Stimulated activated naive CD8-positive, alpha-beta T cell treated with anti-CD3 and anti-CD28 coated beads, Interleukin-15, amount 100 ng/mL, for 72 hours (primary cell): ENCODE measurements around the gene FLT1.

Source experiments
- ATAC-seq: fragments of 150-1000 bp; cut with Tn5 transposase; 2 replicates; pipeline ENCODE4 v1.10.0; 2021; ENCODE audit warnings: mild to moderate bottlenecking, moderate library complexity
- DNase-seq, 2 donors: peaks; one replicate each; pipeline ENCODE4 v3.0.0; 2021 to 2022
- H3K27ac Mint-ChIP-seq, 2 donors: one replicate each; pipeline ENCODE4 v1.8.0; 2022; ENCODE audit warnings: mild to moderate bottlenecking in 2 of 2, mixed read lengths in 2 of 2, moderate library complexity in 2 of 2
- H3K27me3 Mint-ChIP-seq: one replicate; pipeline ENCODE4 v1.8.0; 2022; ENCODE audit warnings: mixed read lengths
- H3K4me1 Mint-ChIP-seq: one replicate; pipeline ENCODE4 v1.8.0; 2022; ENCODE audit warnings: mild to moderate bottlenecking, mixed read lengths
- H3K4me3 Mint-ChIP-seq, 2 donors: one replicate each; pipeline ENCODE4 v1.8.0; 2022; ENCODE audit warnings: mild to moderate bottlenecking in 2 of 2, mixed read lengths in 2 of 2, moderate library complexity in 1 of 2
- H3K9me3 Mint-ChIP-seq, 2 donors: one replicate each; pipeline ENCODE4 v1.8.0; 2022; ENCODE audit warnings: mixed read lengths in 2 of 2

FLT1 gene

DNA sequence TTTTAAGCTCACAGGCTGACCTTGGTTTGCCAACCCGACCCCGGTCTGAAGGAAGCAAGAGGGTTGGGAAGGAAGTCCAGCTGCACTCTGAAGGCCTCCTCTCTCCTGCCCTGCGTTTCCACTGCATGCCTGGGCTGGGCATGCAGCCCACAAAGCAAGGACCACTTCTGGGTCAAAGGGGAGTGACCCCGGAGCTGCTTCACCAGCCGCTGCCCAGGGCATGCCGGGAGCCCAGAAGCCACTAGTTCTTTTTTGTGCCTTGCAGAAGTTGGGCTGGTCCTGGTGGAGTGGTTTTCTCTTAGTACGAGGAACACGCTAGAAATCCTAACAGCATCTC lies 166.7 kb downstream of the FLT1 start:
- no peak overlapping the region for H3K27ac Mint-ChIP-seq
- H3K4me3 Mint-ChIP-seq, result no peak overlapping the region
- no peaks in the 10 kb centered on the region for H3K4me1 Mint-ChIP-seq
- DNase-seq (no peak), ATAC-seq (no peak)
- H3K9me3 Mint-ChIP-seq, result no peaks in the 10 kb centered on the region
- no peaks in the 10 kb centered on the region for H3K27me3 Mint-ChIP-seq

- Mint-ChIP-seq H3K9me3 (no peaks in the 10 kb centered on the region), H3K27me3 (no peaks in the 10 kb centered on the region), H3K4me1 (no peaks in the 10 kb centered on the region), H3K4me3 (no peak overlapping the region), H3K27ac (peak overlapping the region in 1 of 2 donors; percentile 5)
- no peak for ATAC-seq
- DNase-seq, result no peak
These were observed 167.3 kb downstream of the FLT1 start for GRCh38 chr13:28327373-28328270.

GRCh38 chr13:28326056-28326455 lies 168.9 kb downstream of the FLT1 start:
- Mint-ChIP-seq H3K9me3 (no peaks in the 10 kb centered on the region), H3K27ac (no peak overlapping the region), H3K4me1 (no peaks in the 10 kb centered on the region), H3K4me3 (no peak overlapping the region), H3K27me3 (no peaks in the 10 kb centered on the region)
- ATAC-seq (no peak), DNase-seq (no peak)

GRCh38 chr13:28325022-28325421 lies 169.9 kb downstream of the FLT1 start:
- H3K27me3 Mint-ChIP-seq, result no peaks in the 10 kb centered on the region
- H3K4me3 Mint-ChIP-seq, result no peak overlapping the region
- ATAC-seq (no peak), DNase-seq (no peak)
- no peaks in the 10 kb centered on the region for H3K9me3 Mint-ChIP-seq
- H3K27ac Mint-ChIP-seq, result no peak overlapping the region
- no peaks in the 10 kb centered on the region for H3K4me1 Mint-ChIP-seq

DNA sequence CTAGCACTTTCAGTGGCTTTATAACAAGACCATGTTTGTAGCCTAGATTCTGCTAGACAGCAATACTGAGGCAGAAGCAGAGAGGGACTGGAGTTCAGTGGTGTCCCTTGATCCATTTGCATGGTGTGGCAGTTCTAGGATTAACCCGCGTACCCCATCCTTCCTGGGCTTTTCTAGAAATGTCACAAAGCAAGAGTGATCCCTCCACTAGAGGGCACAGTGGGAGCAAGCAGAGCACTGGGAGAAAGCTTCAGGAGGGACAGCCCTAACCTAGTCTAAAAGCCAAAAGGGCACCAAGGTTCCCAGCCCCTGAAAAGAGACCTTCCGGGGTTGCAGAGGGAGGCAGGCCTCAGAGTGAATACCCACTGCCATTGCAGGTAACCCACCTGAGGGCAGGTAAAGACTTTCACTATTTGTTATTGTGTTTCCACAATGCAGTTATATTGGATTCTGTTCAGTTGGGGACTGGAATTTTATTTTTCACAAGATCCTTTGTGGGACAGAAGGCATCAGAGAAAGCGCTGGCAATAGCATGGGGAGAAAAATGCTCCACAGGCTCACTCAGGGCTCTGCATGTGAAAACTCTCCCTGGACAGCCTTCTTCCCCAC lies 170.6 kb downstream of the FLT1 start:
- H3K27me3 Mint-ChIP-seq, result no peaks in the 10 kb centered on the region
- no peak overlapping the region for H3K27ac Mint-ChIP-seq
- H3K4me3 Mint-ChIP-seq, result no peak overlapping the region
- no peaks in the 10 kb centered on the region for H3K4me1 Mint-ChIP-seq
- DNase-seq (peak; percentile 45 to 50), ATAC-seq (peak; percentile 81)
- H3K9me3 Mint-ChIP-seq, result no peaks in the 10 kb centered on the region

DNA sequence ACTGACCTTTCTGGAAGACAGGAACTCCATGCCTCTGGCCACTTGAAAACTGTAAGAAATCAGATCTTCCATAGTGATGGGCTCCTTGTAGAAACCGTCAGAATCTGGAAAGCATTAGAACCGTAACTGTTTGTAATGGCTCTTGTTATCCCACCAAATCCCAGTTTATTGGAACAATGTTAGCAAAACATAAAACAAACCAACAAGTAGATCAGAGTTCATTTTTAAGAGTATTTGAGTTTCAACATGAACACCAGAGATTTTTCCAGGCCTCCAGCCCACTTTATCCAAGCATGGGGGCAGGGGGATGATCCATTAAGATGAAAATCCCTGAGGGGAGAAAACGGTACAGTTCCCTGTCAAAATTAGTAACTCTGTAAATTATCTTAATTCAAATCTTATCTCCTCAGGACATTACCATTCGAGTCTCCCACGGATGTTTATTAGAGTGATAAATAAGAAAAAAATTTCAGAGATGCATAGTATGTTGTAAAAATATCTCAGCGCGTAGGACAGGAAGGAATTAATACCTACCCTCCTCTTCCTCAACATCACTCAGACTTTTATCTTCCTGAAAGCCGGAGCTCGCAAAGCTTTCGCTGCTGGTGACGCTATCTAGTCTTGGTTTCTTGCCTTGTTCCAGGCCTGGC lies 172.5 kb downstream of the FLT1 start:
- ATAC-seq (no peak), DNase-seq (no peak)
- no peak overlapping the region for H3K27ac Mint-ChIP-seq
- no peak overlapping the region for H3K4me3 Mint-ChIP-seq
- no peaks in the 10 kb centered on the region for H3K4me1 Mint-ChIP-seq
- H3K9me3 Mint-ChIP-seq, result no peaks in the 10 kb centered on the region
- H3K27me3 Mint-ChIP-seq, result no peaks in the 10 kb centered on the region

GRCh38 chr13:28321756-28322155 lies 173.2 kb downstream of the FLT1 start:
- ATAC-seq, result no peak

DNA sequence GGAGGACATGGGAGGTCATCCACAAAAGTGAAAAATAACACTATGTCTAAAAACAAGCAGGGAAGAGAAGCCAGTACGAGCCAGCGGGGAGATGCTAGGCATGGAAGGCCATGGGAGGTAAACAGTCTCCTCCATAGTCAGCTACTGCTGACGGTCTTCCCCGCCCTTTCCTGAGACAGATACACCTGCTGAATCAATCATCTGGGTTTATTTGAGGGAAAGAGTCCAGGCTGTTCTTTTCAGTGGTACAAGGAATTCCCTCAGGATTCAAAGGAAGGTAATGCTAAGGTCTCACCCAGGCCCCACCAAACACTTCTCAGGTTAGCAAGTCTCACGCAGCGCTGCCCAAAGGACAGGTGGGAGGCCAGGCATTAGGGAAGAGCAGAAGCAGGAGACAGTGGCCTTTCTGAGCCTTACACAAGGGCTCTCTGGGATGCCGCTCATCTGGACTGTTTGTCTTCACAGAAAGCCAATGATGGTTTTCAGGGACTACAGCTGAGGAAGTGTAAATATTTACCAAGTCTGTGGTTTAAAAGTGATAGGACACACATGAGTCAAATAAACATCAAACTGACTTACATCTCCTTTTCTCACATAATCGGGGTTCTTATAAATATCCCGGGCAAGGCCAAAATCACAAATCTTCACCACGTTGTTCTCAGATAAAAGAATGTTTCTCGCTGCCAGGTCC lies 173.9 kb downstream of the FLT1 start:
- no peak for DNase-seq
- Mint-ChIP-seq H3K4me1 (no peaks in the 10 kb centered on the region), H3K4me3 (no peak overlapping the region), H3K9me3 (no peaks in the 10 kb centered on the region), H3K27me3 (no peaks in the 10 kb centered on the region), H3K27ac (peak overlapping the region in 1 of 2 donors; percentile 34)
- ATAC-seq, result no peak

More at GRCh38 chr13:28321756-28322155, 173.2 kb downstream of the FLT1 start:
- H3K4me1 Mint-ChIP-seq, result no peaks in the 10 kb centered on the region
- no peaks in the 10 kb centered on the region for H3K9me3 Mint-ChIP-seq
- H3K4me3 Mint-ChIP-seq, result no peak overlapping the region
- no peak for DNase-seq
- H3K27me3 Mint-ChIP-seq, result no peaks in the 10 kb centered on the region
- H3K27ac Mint-ChIP-seq, result no peak overlapping the region

GRCh38 chr13:28320209-28320608 lies 174.7 kb downstream of the FLT1 start:
- H3K27ac Mint-ChIP-seq, result no peak overlapping the region
- ATAC-seq, result no peak
- H3K4me1 Mint-ChIP-seq, result no peaks in the 10 kb centered on the region

DNA sequence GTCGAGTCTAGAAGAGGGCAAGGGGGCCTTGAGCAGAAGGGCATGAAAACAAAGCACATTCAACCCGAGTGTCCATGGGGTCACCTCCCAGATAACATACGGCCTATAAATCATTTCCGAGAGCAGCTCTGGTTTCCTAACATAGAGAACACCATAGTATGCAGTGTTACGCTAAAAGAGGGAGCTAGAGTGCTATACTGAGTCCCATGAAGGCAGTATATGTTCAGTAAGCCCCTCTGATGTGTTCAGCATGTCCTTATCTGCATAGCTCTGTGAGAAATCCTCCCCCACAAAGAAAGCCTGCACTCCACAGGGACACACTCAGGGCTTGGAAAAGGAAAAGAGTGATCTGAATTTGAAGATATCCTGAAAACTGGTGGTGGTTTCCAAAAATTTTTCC lies 175.4 kb downstream of the FLT1 start:
- Mint-ChIP-seq H3K9me3 (no peaks in the 10 kb centered on the region), H3K27ac (no peak overlapping the region), H3K4me3 (no peak overlapping the region), H3K27me3 (no peaks in the 10 kb centered on the region), H3K4me1 (no peaks in the 10 kb centered on the region)
- DNase-seq, result no peak
- ATAC-seq, result no peak

More at GRCh38 chr13:28320209-28320608, 174.7 kb downstream of the FLT1 start:
- Mint-ChIP-seq H3K4me3 (no peak overlapping the region), H3K27me3 (no peaks in the 10 kb centered on the region), H3K9me3 (no peaks in the 10 kb centered on the region)
- no peak for DNase-seq

DNA sequence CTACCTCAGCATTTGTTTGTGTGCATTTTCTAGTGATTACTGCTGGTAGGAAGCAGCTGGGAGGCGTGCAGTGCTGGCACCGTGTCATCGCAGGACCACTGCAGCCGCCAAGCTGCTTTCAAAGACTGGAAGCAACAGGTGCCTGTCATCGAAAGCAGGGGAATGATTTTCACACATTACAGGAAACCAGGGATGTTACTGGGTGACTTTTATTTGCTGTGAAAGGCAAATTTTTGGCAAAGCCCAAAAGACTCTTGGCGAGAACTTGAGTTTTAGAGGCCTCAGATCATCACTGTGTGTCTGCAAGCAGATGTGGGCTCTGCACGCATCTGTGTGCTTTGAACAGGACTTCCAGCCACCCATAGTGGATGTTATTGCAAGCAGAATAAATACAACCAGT lies 176.4 kb downstream of the FLT1 start:
- H3K4me1 Mint-ChIP-seq, result no peaks in the 10 kb centered on the region
- ATAC-seq, result no peak

GRCh38 chr13:28316836-28317235 lies 178.1 kb downstream of the FLT1 start:
- ATAC-seq (no peak), DNase-seq (no peak)
- Mint-ChIP-seq H3K4me1 (no peaks in the 10 kb centered on the region), H3K4me3 (no peak overlapping the region), H3K27me3 (no peaks in the 10 kb centered on the region), H3K27ac (peak overlapping the region in 1 of 2 donors; percentile 67), H3K9me3 (no peaks in the 10 kb centered on the region)

More for the DNA sequence above, 176.4 kb downstream of the FLT1 start:
- Mint-ChIP-seq H3K9me3 (no peaks in the 10 kb centered on the region), H3K27me3 (no peaks in the 10 kb centered on the region), H3K4me3 (no peak overlapping the region), H3K27ac (no peak overlapping the region)
- DNase-seq, result no peak

- H3K4me1 Mint-ChIP-seq, result no peaks in the 10 kb centered on the region
- DNase-seq (no peak), ATAC-seq (no peak)
- no peak overlapping the region for H3K4me3 Mint-ChIP-seq
- H3K9me3 Mint-ChIP-seq, result no peaks in the 10 kb centered on the region
- no peaks in the 10 kb centered on the region for H3K27me3 Mint-ChIP-seq
- no peak overlapping the region for H3K27ac Mint-ChIP-seq
These were observed 178.8 kb downstream of the FLT1 start for GRCh38 chr13:28316129-28316528.

- DNase-seq (no peak), ATAC-seq (no peak)
- Mint-ChIP-seq H3K27ac (no peak overlapping the region), H3K4me1 (no peaks in the 10 kb centered on the region), H3K9me3 (no peaks in the 10 kb centered on the region), H3K27me3 (no peaks in the 10 kb centered on the region), H3K4me3 (no peak overlapping the region)
These were observed 180.0 kb downstream of the FLT1 start for GRCh38 chr13:28314879-28315278.

GRCh38 chr13:28313579-28313978 lies 181.3 kb downstream of the FLT1 start:
- no peaks in the 10 kb centered on the region for H3K4me1 Mint-ChIP-seq
- H3K9me3 Mint-ChIP-seq, result no peaks in the 10 kb centered on the region
- H3K27ac Mint-ChIP-seq, result no peak overlapping the region
- ATAC-seq (no peak), DNase-seq (peak; percentile 9 to 13)
- H3K4me3 Mint-ChIP-seq, result no peak overlapping the region
- H3K27me3 Mint-ChIP-seq, result no peaks in the 10 kb centered on the region

- Mint-ChIP-seq H3K27ac (no peak overlapping the region), H3K9me3 (no peaks in the 10 kb centered on the region), H3K27me3 (no peaks in the 10 kb centered on the region), H3K4me1 (peaks cover 15% of the 10 kb centered on the region), H3K4me3 (no peak overlapping the region)
- DNase-seq (no peak), ATAC-seq (no peak)
These were observed 188.6 kb downstream of the FLT1 start for GRCh38 chr13:28306325-28306724.
